IMR-90 (cell line): Measurements from ENCODE around the gene GPX6. TPM values are rescaled to one million over a fixed set of nuclear protein-coding genes. Genes with fewer than 3 reads are reported as not detected.
A peak's percentile ranks its signal among the peaks of the same experiment; 100 is the strongest.

Experiments used
- ATAC-seq: fragments of 200-7000 bp; cut with Tn5 transposase; 2 replicates; pipeline ENCODE4 v1.9.1; 2020; ENCODE audit warnings: low read depth, mild to moderate bottlenecking, moderate library complexity
- BruUV-seq: library from RNA; stranded (reverse); fragments of 400-500 nt; replicated peaks from 2 replicates; lab custom pipeline; 2021; lab: Mats Ljungman, UMichigan
- CTCF ChIA-PET: fragments of 300-600 bp; formaldehyde crosslinking; extraction: SDS; loops from one replicate; lab custom pipeline; 2021; ENCODE audit warnings: antibody characterized with exemption; lab: Yijun Ruan, JAX
- POLR2A ChIA-PET: fragments of 300-600 bp; sonication (Branson Sonifier 250); formaldehyde crosslinking; loops from one replicate; lab custom pipeline; 2022; ENCODE audit warnings: antibody characterized with exemption; ENCODE audit not compliant: unreplicated experiment; lab: Charles Lee
- DNase-seq: peaks from one replicate; pipeline ENCODE4 v3.0.0; 2013
- H2AFZ ChIP-seq: replicated peaks from 2 replicates; pipeline ENCODE3; 2013; ENCODE audit warnings: low read length, mild to moderate bottlenecking; ENCODE audit not compliant: poor library complexity
- H2AK5ac ChIP-seq: 2 replicates; pipeline ENCODE4 v1.6.1; 2013; ENCODE audit warnings: low read depth, low read length, inconsistent platforms
- H2AK9ac ChIP-seq: replicated peaks from 2 replicates; pipeline ENCODE3; 2013; ENCODE audit warnings: mild to moderate bottlenecking, low read depth, low read length, moderate library complexity; ENCODE audit not compliant: poor library complexity
- H2BK120ac ChIP-seq: 2 replicates; pipeline ENCODE4 v1.6.1; 2013; ENCODE audit warnings: low read depth, low read length, inconsistent platforms
- H2BK15ac ChIP-seq: 3 replicates; pipeline ENCODE4 v1.6.1; 2013; ENCODE audit warnings: low read depth, low read length, inconsistent platforms
- H2BK20ac ChIP-seq: 2 replicates; pipeline ENCODE4 v1.6.1; 2013; ENCODE audit warnings: low read depth, mild to moderate bottlenecking, inconsistent platforms, low read length, moderate library complexity
- H2BK5ac ChIP-seq: 2 replicates; pipeline ENCODE4 v1.6.1; 2013; ENCODE audit warnings: mild to moderate bottlenecking, low read depth, low read length, inconsistent platforms; ENCODE audit not compliant: poor library complexity, severe bottlenecking
- H3K14ac ChIP-seq: replicated peaks from 2 replicates; pipeline ENCODE4 v1.6.1; 2013; ENCODE audit warnings: low read depth, low read length, inconsistent platforms
- H3K18ac ChIP-seq: 2 replicates; pipeline ENCODE4 v1.6.1; 2013; ENCODE audit warnings: low read depth, low read length, control low read depth
- H3K23ac ChIP-seq: 2 replicates; pipeline ENCODE4 v1.6.1; 2013; ENCODE audit warnings: low read depth, low read length, inconsistent platforms
- H3K27ac ChIP-seq: 2 replicates; pipeline ENCODE4 v1.5.1; 2013; ENCODE audit warnings: mild to moderate bottlenecking, control low read depth, low read length; ENCODE audit not compliant: insufficient read depth
- H3K27me3 ChIP-seq: 2 replicates; pipeline ENCODE4 v1.6.1; 2013; ENCODE audit warnings: low read length; ENCODE audit not compliant: control insufficient read depth, insufficient read depth
- H3K36me3 ChIP-seq: 2 replicates; pipeline ENCODE4 v1.6.1; 2013; ENCODE audit warnings: low read length, mixed read lengths; ENCODE audit not compliant: control insufficient read depth, insufficient read depth
- H3K4ac ChIP-seq: 2 replicates; pipeline ENCODE4 v1.6.1; 2013; ENCODE audit warnings: low read depth, low read length, inconsistent platforms
- H3K4me1 ChIP-seq: 2 replicates; pipeline ENCODE4 v1.6.1; 2013; ENCODE audit warnings: low read length, mixed read lengths; ENCODE audit not compliant: control insufficient read depth, insufficient read depth
- H3K4me2 ChIP-seq: 2 replicates; pipeline ENCODE4 v1.6.1; 2013; ENCODE audit warnings: low read depth, mild to moderate bottlenecking, control low read depth, low read length, moderate library complexity
- H3K4me3 ChIP-seq: 2 replicates; pipeline ENCODE4 v1.5.1; 2013; ENCODE audit warnings: low read depth, mild to moderate bottlenecking, control low read depth, low read length, moderate library complexity; ENCODE audit not compliant: insufficient read depth
- H3K56ac ChIP-seq: 2 replicates; pipeline ENCODE4 v1.6.1; 2013; ENCODE audit warnings: low read length, inconsistent platforms; ENCODE audit not compliant: insufficient read depth; ENCODE audit errors: extremely low read depth
- H3K79me1 ChIP-seq, 2 experiments: 2 replicates each; pipeline ENCODE4 v1.6.1; 2013; ENCODE audit warnings: low read length in 2 of 2, inconsistent platforms in 1 of 2, low read depth in 1 of 2
- H3K9ac ChIP-seq: 2 replicates; pipeline ENCODE4 v1.6.1; 2013; ENCODE audit warnings: low read depth, low read length, control low read depth
- H3K9me1 ChIP-seq: 2 replicates; pipeline ENCODE4 v1.6.1; 2013; ENCODE audit warnings: low read length, inconsistent platforms; ENCODE audit not compliant: insufficient read depth
- H3K9me3 ChIP-seq: 2 replicates; pipeline ENCODE4 v1.6.1; 2013; ENCODE audit warnings: low read length; ENCODE audit not compliant: control insufficient read depth, insufficient read depth
- H4K20me1 ChIP-seq: 2 replicates; pipeline ENCODE4 v1.6.1; 2013; ENCODE audit warnings: low read length, inconsistent platforms; ENCODE audit not compliant: insufficient read depth
- H4K5ac ChIP-seq: 2 replicates; pipeline ENCODE4 v1.6.1; 2013; ENCODE audit warnings: mild to moderate bottlenecking, low read depth, low read length, control low read depth
- H4K8ac ChIP-seq, 2 experiments: 2 replicates each; pipeline ENCODE4 v1.6.1; 2013; ENCODE audit warnings: low read depth in 2 of 2, low read length in 2 of 2, control low read depth in 1 of 2, inconsistent platforms in 1 of 2
- H4K91ac ChIP-seq: 2 replicates; pipeline ENCODE4 v1.6.1; 2013; ENCODE audit warnings: low read depth, low read length, inconsistent platforms; ENCODE audit not compliant: insufficient read depth
- CEBPB ChIP-seq: IDR thresholded peaks from 2 replicates; pipeline ENCODE4 v1.6.1; 2012; ENCODE audit warnings: low read depth, low read length, improper control_type of control experiment
- POLR2A ChIP-seq: IDR thresholded peaks from 2 replicates; pipeline ENCODE4 v1.6.1; 2012; ENCODE audit warnings: mild to moderate bottlenecking, low read depth, low read length
- WGBS, 2 experiments: methylation state at CpG; one replicate each; pipeline versions ENCODE4 v1.1.5 to v1.1.7; 2013; ENCODE audit warnings: missing lambda C conversion rate in 2 of 2; ENCODE audit not compliant: insufficient read length in 1 of 2; ENCODE audit errors: extremely low coverage in 2 of 2; 5-methylcytosine and 5-hydroxymethylcytosine counted together
- dilution Hi-C: fragments of 300-500 bp; cut with HindIII; formaldehyde crosslinking; loops from one replicate; pipeline ENCODE4 v1.14.3; 2018; ENCODE audit warnings: low sequenced_read_pairs; ENCODE audit not compliant: unreplicated experiment
- in situ Hi-C: fragments of 300-500 bp; cut with MboI; formaldehyde crosslinking; loops from 3 replicates; pipeline ENCODE4 v1.14.3; 2019; ENCODE audit warnings: low sequenced_read_pairs, inconsistent platforms, mixed read lengths
- intact Hi-C: fragments of 100-400 bp; cut with micrococcal nuclease; formaldehyde crosslinking; loops from 2 replicates; pipeline ENCODE4 v1.10.0; 2022
- polyA plus RNA-seq, 3 experiments: library from polyadenylated mRNA; depleted of rRNA; stranded (reverse); fragments of >200 nt; gene quantifications; 2 replicates each; pipeline ENCODE4 v1.2.3, GENCODE V29; 2012; ENCODE audit warnings: low replicate concordance in 1 of 3
- total RNA-seq: library from RNA; depleted of rRNA; stranded (reverse); fragments of >200 nt; gene quantifications from 2 replicates; pipeline ENCODE4 v1.2.3, GENCODE V29; 2012
- TF ChIP-seq, protein P1 (sequence below): conservative IDR thresholded peaks from 2 replicates; pipeline ENCODE4 v1.5.1; 2012; ENCODE audit warnings: mild to moderate bottlenecking, low read depth, low read length, improper control_type of control experiment

GPX6 gene
- total and polyA plus RNA-seq, 2 of the 4 experiments (the other 2 are of a cell fraction): not detected

DNA sequence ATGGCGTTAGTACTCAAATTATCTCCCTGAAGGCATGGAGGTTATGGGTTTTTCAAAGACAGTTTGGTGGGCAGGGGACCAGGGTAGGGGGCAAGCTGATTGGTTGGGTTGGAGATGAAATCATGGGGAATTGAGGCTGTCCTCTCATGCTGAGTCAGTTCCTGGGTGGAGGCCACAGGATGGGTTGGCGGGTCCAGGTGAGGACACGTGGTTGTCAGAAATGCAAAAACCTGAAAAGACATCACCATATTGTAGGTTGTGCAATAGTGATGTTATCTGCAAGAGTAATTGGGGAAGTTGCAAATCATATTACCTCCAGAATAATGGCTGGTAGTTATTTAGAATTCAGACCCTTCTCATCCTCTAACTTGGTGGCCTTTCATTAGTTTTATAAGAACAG, 30.1 kb downstream of the GPX6 start:
- no peak for DNase-seq
- Histone ChIP-seq H3K14ac (no peak overlapping the region), H2BK20ac (no peak overlapping the region), H3K9me3 (no peaks in the 10 kb centered on the region), H3K9me1 (no peaks in the 10 kb centered on the region), H4K8ac (no peak overlapping the region), H4K91ac (no peak overlapping the region), H2AK9ac (no peak overlapping the region), H4K5ac (no peak overlapping the region), H3K18ac (no peak overlapping the region), H3K27me3 (peaks cover 6% of the 10 kb centered on the region), H3K36me3 (no peaks in the 10 kb centered on the region), H3K23ac (no peak overlapping the region), H2BK5ac (no peak overlapping the region), H3K79me1 (no peaks in the 10 kb centered on the region), H3K27ac (no peak overlapping the region), H3K4me1 (no peaks in the 10 kb centered on the region), H3K56ac (no peak overlapping the region), H3K9ac (no peak overlapping the region), H2AFZ (no peak overlapping the region), H2BK15ac (no peak overlapping the region), H2BK120ac (no peak overlapping the region), H3K4ac (no peak overlapping the region), H3K4me2 (no peak overlapping the region), H3K4me3 (no peak overlapping the region), H2AK5ac (no peak overlapping the region), H4K20me1 (no peaks in the 10 kb centered on the region)
- no peak for ATAC-seq
- intact Hi-C loops (loop anchor here (5.0 kb wide), 2 partner anchors 162 to 1008 kb away; no protein-coding TSS in a partner anchor), in situ Hi-C loops (no loop called here), dilution Hi-C loops (no loop called here)
- no TSS peak for BruUV-seq
- TF ChIP-seq, protein P1, sequence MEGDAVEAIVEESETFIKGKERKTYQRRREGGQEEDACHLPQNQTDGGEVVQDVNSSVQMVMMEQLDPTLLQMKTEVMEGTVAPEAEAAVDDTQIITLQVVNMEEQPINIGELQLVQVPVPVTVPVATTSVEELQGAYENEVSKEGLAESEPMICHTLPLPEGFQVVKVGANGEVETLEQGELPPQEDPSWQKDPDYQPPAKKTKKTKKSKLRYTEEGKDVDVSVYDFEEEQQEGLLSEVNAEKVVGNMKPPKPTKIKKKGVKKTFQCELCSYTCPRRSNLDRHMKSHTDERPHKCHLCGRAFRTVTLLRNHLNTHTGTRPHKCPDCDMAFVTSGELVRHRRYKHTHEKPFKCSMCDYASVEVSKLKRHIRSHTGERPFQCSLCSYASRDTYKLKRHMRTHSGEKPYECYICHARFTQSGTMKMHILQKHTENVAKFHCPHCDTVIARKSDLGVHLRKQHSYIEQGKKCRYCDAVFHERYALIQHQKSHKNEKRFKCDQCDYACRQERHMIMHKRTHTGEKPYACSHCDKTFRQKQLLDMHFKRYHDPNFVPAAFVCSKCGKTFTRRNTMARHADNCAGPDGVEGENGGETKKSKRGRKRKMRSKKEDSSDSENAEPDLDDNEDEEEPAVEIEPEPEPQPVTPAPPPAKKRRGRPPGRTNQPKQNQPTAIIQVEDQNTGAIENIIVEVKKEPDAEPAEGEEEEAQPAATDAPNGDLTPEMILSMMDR: no peak
- TF ChIP-seq POLR2A: no peak
- peak; percentile 44 for TF ChIP-seq CEBPB
- no CpG with 5 or more reads among the region's 3 CpGs for WGBS, 2 experiments
- ChIA-PET POLR2A (no interaction called here), CTCF (no interaction called here)
